ENCODE measurements around the gene C19orf44.
A peak's percentile ranks its signal among the peaks of the same experiment; 100 is the strongest.
"Not testable (repeated sequence)": the region's sequence is repeated elsewhere in the genome, so short reads cannot be mapped to it uniquely, and the experiment has no call there.

C19orf44 gene

GRCh38 chr19:16470541-16470910 lies 25.7 kb upstream of the C19orf44 start:
- DNase-seq: no peak

GRCh38 chr19:16470911-16471811 lies 25.0 kb upstream of the C19orf44 start:
- no peak for DNase-seq

- not testable (repeated sequence) for DNase-seq
Measured at GRCh38 chr19:16472559-16472899, 23.7 kb upstream of the C19orf44 start.

- no peak for DNase-seq
Measured at GRCh38 chr19:16472992-16473391, 23.2 kb upstream of the C19orf44 start.

GRCh38 chr19:16473875-16474392 lies 22.3 kb upstream of the C19orf44 start:
- DNase-seq: no peak

GRCh38 chr19:16476401-16476800 lies 19.8 kb upstream of the C19orf44 start:
- DNase-seq: no peak

GRCh38 chr19:16477311-16477710 lies 18.9 kb upstream of the C19orf44 start:
- no peak for DNase-seq

- no peak for DNase-seq
Measured at GRCh38 chr19:16482745-16483144, 13.4 kb upstream of the C19orf44 start.

- DNase-seq: not testable (repeated sequence)
Measured at GRCh38 chr19:16486476-16486875, 9.7 kb upstream of the C19orf44 start.

GRCh38 chr19:16496613-16496983 lies 404 bp downstream of the C19orf44 start:
- peak in 1 of 2 experiments; percentile 29 for DNase-seq

GRCh38 chr19:16497042-16497441 lies 848 bp downstream of the C19orf44 start:
- DNase-seq: no peak

- no peak for DNase-seq
Measured at GRCh38 chr19:16497837-16498236, 1.6 kb downstream of the C19orf44 start.

- no peak for DNase-seq
Measured at GRCh38 chr19:16504271-16504670, 8.1 kb downstream of the C19orf44 start.

GRCh38 chr19:16506161-16506560 lies 10.0 kb downstream of the C19orf44 start:
- DNase-seq: not testable (repeated sequence)

- DNase-seq: no peak
Measured at GRCh38 chr19:16506961-16507360, 10.8 kb downstream of the C19orf44 start.

- no peak for DNase-seq
Measured at GRCh38 chr19:16508546-16508945, 12.4 kb downstream of the C19orf44 start.

GRCh38 chr19:16509141-16510061 lies 13.2 kb downstream of the C19orf44 start:
- no peak for DNase-seq

- DNase-seq: not testable (repeated sequence)
Measured at GRCh38 chr19:16512611-16513010, 16.4 kb downstream of the C19orf44 start.

GRCh38 chr19:16514383-16515019 lies 18.3 kb downstream of the C19orf44 start:
- DNase-seq: no peak

GRCh38 chr19:16516381-16516780 lies 20.2 kb downstream of the C19orf44 start:
- no peak for DNase-seq

GRCh38 chr19:16516923-16517610 lies 20.9 kb downstream of the C19orf44 start:
- no peak for DNase-seq

- DNase-seq: no peak
Measured at GRCh38 chr19:16518061-16518460, 21.9 kb downstream of the C19orf44 start.
